GM23248 (cell line): ENCODE measurements around the gene EIF3K. TPM values are rescaled to one million over a fixed set of nuclear protein-coding genes. Genes with fewer than 3 reads are reported as not detected.
A peak's percentile ranks its signal among the peaks of the same experiment; 100 is the strongest.

ENCODE experiments used
- DNase-seq: peaks from one replicate; pipeline ENCODE4 v3.0.0-alpha.2; 2015
- H2AFZ ChIP-seq: fragments of 200-600 bp; sonication (generic); 2 replicates; pipeline ENCODE4 v1.6.1; 2016; ENCODE audit warnings: antibody characterized with exemption
- H3F3A ChIP-seq: fragments of 200-600 bp; sonication (generic); 2 replicates; pipeline ENCODE4 v1.6.1; 2016; ENCODE audit warnings: mild to moderate bottlenecking, antibody characterized with exemption, mixed run types; ENCODE audit not compliant: insufficient read depth
- H3K27ac ChIP-seq: fragments of 200-600 bp; sonication (generic); 2 replicates; pipeline ENCODE4 v1.5.1; 2016; ENCODE audit warnings: mild to moderate bottlenecking
- H3K27me3 ChIP-seq: fragments of 200-600 bp; sonication (generic); replicated peaks from 2 replicates; pipeline ENCODE4 v1.6.1; 2016; ENCODE audit warnings: mild to moderate bottlenecking; ENCODE audit not compliant: insufficient read depth
- H3K36me3 ChIP-seq: fragments of 200-600 bp; sonication (generic); 2 replicates; pipeline ENCODE4 v1.6.1; 2016; ENCODE audit warnings: low read depth, mild to moderate bottlenecking
- H3K4me1 ChIP-seq: fragments of 200-600 bp; sonication (generic); 2 replicates; pipeline ENCODE4 v1.6.1; 2016; ENCODE audit warnings: mild to moderate bottlenecking; ENCODE audit not compliant: insufficient read depth
- H3K4me2 ChIP-seq: fragments of 200-600 bp; sonication (generic); one replicate; pipeline ENCODE4 v1.6.1; 2016; ENCODE audit warnings: mild to moderate bottlenecking; ENCODE audit not compliant: unreplicated experiment
- H3K4me3 ChIP-seq: fragments of 200-600 bp; sonication (generic); 2 replicates; pipeline ENCODE4 v1.5.1; 2016; ENCODE audit warnings: mild to moderate bottlenecking
- H3K79me2 ChIP-seq: fragments of 200-600 bp; sonication (generic); 2 replicates; pipeline ENCODE4 v1.6.1; 2016; ENCODE audit warnings: mild to moderate bottlenecking; ENCODE audit not compliant: insufficient read depth
- H3K9ac ChIP-seq: fragments of 200-600 bp; sonication (generic); 2 replicates; pipeline ENCODE4 v1.6.1; 2016; ENCODE audit warnings: mild to moderate bottlenecking
- H3K9me2 ChIP-seq: fragments of 200-600 bp; sonication (generic); 2 replicates; pipeline ENCODE4 v1.6.1; 2016; ENCODE audit warnings: mixed run types, mild to moderate bottlenecking, moderate library complexity; ENCODE audit not compliant: insufficient read depth
- H3K9me3 ChIP-seq: fragments of 200-600 bp; sonication (generic); one replicate; pipeline ENCODE4 v1.6.1; 2017; ENCODE audit warnings: low read depth
- H4K20me1 ChIP-seq: fragments of 200-600 bp; sonication (generic); 2 replicates; pipeline ENCODE4 v1.6.0; 2016; ENCODE audit not compliant: insufficient read depth
- EZH2 ChIP-seq: fragments of 200-600 bp; sonication (generic); IDR thresholded peaks from 2 replicates; pipeline ENCODE4 v1.6.1; 2018; ENCODE audit warnings: antibody characterized with exemption, mild to moderate bottlenecking; ENCODE audit not compliant: insufficient read depth, poor library complexity, severe bottlenecking
- EZH2phosphoT487 ChIP-seq: fragments of 200-600 bp; sonication (generic); IDR thresholded peaks from 2 replicates; pipeline ENCODE4 v1.6.1; 2018; ENCODE audit warnings: antibody characterized with exemption, moderate library complexity, mild to moderate bottlenecking, low read depth; ENCODE audit not compliant: insufficient read depth
- WGBS, 2 experiments: methylation state at CpG; one replicate each; pipeline ENCODE4 v1.1.6; 2015 to 2017; ENCODE audit warnings: low lambda C conversion rate in 2 of 2, low coverage in 1 of 2; ENCODE audit errors: missing lambda C conversion rate in 2 of 2; 5-methylcytosine and 5-hydroxymethylcytosine counted together
- in situ Hi-C: fragments of 300-500 bp; cut with MboI; formaldehyde crosslinking; loops from 2 replicates; pipeline ENCODE4 v1.15.0; 2020
- polyA plus RNA-seq: library from polyadenylated mRNA; unstranded; fragments of >200 nt; fragmentation: Nextera tagmentation; extraction: Ambion mirVana; gene quantifications from 2 replicates; pipeline ENCODE4 v1.2.1, GENCODE V29; 2016
- total RNA-seq: library from RNA; depleted of rRNA; stranded (reverse); fragments of >200 nt; shearing (Covaris generic); gene quantifications from 2 replicates; pipeline ENCODE4 v1.2.3, GENCODE V29; 2014

The EIF3K gene
- total and polyA plus RNA-seq, 2 experiments from 2014 or later = 143 to 295 TPM

DNA sequence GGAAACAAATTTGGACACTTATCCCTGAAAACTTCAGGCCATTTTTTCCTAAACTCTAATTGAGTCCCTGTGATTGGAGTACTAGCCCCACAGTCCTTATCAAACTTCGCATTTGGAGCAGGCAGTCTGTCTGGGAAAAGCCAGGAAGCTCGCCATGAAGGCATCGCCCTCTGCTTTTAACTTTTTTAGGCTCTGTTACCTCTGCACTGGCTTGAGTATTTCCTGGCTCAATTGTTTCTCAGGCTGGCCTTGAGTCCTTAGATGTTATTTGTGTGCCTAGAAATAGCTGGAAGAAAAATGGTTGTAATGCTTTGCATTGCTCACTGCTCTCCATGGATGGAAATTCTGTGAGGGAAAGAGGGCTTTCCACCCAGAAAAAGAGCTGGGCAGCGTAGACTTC lies 52.7 kb downstream of the EIF3K start:
- Histone ChIP-seq H3K4me2 (no peak overlapping the region), H3K9me2 (no peaks in the 10 kb centered on the region), H3K9me3 (no peaks in the 10 kb centered on the region), H3K36me3 (0 out of 2 replicates have a peak, but pooled peaks cover 3% of the 10 kb centered on the region), H4K20me1 (peaks cover 7% of the 10 kb centered on the region; the same call in 1 of the 2 replicates), H3K27ac (peak overlapping the region; percentile 91), H3K4me1 (peaks cover 69% of the 10 kb centered on the region), H2AFZ (no peak overlapping the region), H3K9ac (peak overlapping the region; percentile 6), H3F3A (peaks cover 80% of the 10 kb centered on the region), H3K79me2 (peaks cover 96% of the 10 kb centered on the region), H3K27me3 (no peaks in the 10 kb centered on the region), H3K4me3 (no peak overlapping the region)
- 90 to 91% methylated on average over 4 of the region's 4 CpGs for WGBS, 2 experiments
- in situ Hi-C loops = no loop called here
- no peak for TF ChIP-seq EZH2phosphoT487
- no peak for TF ChIP-seq EZH2
- no peak for DNase-seq

DNA sequence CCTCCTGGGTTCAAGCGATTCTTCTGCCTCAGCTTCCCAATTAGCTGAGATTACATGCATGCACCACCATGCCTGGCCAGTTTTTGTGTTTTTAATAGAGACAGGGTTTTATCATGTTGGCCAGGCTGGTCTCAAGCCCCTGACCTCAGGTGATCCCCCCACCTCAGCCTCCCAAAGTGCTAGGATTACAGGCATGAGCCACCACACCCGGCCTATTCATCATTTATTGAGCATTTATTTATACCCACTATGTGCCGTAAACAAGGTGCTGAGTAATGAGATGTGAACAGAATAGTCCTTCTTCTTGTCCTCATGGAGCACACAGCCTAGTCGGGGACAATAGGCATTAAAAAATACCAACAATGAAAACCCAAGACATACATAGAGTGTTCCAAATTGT lies 54.0 kb downstream of the EIF3K start:
- no peak overlapping the region for H3K4me3 ChIP-seq
- 88 to 92% methylated on average over 4 of the region's 4 CpGs for WGBS, 2 experiments
- 0 out of 2 replicates have a peak, but pooled peaks cover 3% of the 10 kb centered on the region for H3K36me3 ChIP-seq
- no peak for DNase-seq
- no peak overlapping the region for H3K9ac ChIP-seq
- H3K79me2 ChIP-seq = peaks cover 96% of the 10 kb centered on the region
- H3K27ac ChIP-seq = no peak overlapping the region
- no peaks in the 10 kb centered on the region for H3K27me3 ChIP-seq
- in situ Hi-C loops = no loop called here
- H3K4me1 ChIP-seq = peaks cover 66% of the 10 kb centered on the region
- H3K9me2 ChIP-seq = no peaks in the 10 kb centered on the region
- H3K9me3 ChIP-seq = no peaks in the 10 kb centered on the region
- no peak overlapping the region for H2AFZ ChIP-seq
- peaks cover 76% of the 10 kb centered on the region for H3F3A ChIP-seq
- TF ChIP-seq EZH2phosphoT487 (no peak), EZH2 (no peak)
- no peak overlapping the region for H3K4me2 ChIP-seq
- H4K20me1 ChIP-seq = 0 out of 2 replicates have a peak, but pooled peaks cover 7% of the 10 kb centered on the region

DNA sequence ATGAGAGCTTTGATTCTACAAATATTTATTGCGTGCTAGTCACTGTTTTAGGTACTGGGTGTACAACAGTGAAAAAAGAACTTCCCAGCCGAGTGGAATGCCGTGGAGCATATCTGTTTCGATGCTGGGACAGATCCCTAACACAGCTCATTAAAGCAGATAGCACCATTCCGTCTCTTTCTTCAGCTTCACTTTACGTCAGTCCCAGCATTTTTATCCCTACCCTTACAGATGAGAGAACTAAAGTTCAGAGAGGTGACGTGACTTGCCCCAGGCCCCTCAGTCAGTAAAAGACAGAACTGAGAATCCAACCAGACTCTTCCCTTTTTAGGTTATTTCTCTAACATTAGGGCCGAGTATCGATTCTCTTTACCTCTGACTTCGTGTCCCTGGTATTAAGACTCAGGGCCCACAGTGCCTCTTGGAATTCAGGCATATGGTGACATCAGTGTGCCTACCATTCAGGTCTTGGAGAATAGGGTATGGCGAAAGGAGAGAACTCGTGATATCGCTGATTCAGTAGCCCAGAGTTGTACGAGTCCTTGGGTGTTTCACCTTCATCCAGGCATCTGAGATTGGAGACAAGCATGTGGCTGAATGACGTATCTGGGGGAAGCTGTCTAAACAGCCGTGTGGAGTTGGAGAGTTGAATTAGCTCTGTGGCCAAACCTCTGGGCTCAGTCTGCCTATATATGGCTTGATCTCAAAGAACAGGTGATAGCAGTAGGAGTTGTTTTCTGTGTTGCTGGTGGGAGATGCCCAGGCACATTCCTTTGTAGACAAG lies 55.6 kb downstream of the EIF3K start:
- in situ Hi-C loops = no loop called here
- H3K4me2 ChIP-seq = peak overlapping the region; percentile 3
- no peaks in the 10 kb centered on the region for H3K9me3 ChIP-seq
- H3K4me3 ChIP-seq = no peak overlapping the region
- H3K9me2 ChIP-seq = no peaks in the 10 kb centered on the region
- no peak overlapping the region for H3K9ac ChIP-seq
- no peak overlapping the region for H2AFZ ChIP-seq
- peaks cover 53% of the 10 kb centered on the region for H3K4me1 ChIP-seq
- 73 to 74% methylated on average over 16 of the region's 16 CpGs for WGBS, 2 experiments
- peak overlapping the region; percentile 18; the same call in 1 of the 2 replicates for H3K27ac ChIP-seq
- no peaks in the 10 kb centered on the region for H3K27me3 ChIP-seq
- TF ChIP-seq EZH2phosphoT487 (no peak), EZH2 (no peak)
- H3K36me3 ChIP-seq = peaks cover 4% of the 10 kb centered on the region; the same call in 1 of the 2 replicates
- H4K20me1 ChIP-seq = peaks cover 7% of the 10 kb centered on the region; the same call in 1 of the 2 replicates
- DNase-seq = peak; percentile 23
- H3F3A ChIP-seq = peaks cover 74% of the 10 kb centered on the region
- peaks cover 96% of the 10 kb centered on the region for H3K79me2 ChIP-seq

DNA sequence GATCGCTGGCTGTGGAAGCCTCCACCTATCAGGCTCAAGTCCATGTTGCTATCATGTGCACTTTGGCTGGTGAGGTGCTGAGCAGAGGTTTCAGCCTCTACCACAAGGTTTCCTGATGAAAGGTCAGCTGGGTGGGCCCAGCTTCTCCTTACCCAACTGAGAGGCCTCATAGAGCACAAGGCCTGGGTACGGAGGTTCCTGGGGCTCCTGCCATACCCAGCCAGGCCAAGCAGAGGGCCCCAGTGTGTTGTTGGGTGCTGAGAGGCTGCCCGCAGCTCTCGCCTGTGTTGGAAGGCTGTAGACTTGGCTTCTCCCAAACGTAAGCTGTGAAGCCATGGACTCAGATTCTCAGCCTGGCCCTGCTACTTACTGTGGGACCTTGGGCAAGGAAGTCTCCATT lies 56.6 kb downstream of the EIF3K start:
- H3K4me1 ChIP-seq = peaks cover 53% of the 10 kb centered on the region

More for the DNA sequence above, 56.6 kb downstream of the EIF3K start:
- H4K20me1 ChIP-seq = peaks cover 7% of the 10 kb centered on the region; the same call in 1 of the 2 replicates
- no peaks in the 10 kb centered on the region for H3K9me2 ChIP-seq
- TF ChIP-seq EZH2phosphoT487 (no peak), EZH2 (no peak)
- peak overlapping the region; percentile 56 for H3K27ac ChIP-seq
- in situ Hi-C loops = no loop called here
- H3K79me2 ChIP-seq = peaks cover 96% of the 10 kb centered on the region
- H3K36me3 ChIP-seq = peaks cover 4% of the 10 kb centered on the region; the same call in 1 of the 2 replicates
- DNase-seq = peak; percentile 34
- H3K4me3 ChIP-seq = no peak overlapping the region; the same call in 1 of the 2 replicates
- H2AFZ ChIP-seq = no peak overlapping the region
- peak overlapping the region; percentile 36 for H3K9ac ChIP-seq
- peaks cover 66% of the 10 kb centered on the region for H3F3A ChIP-seq
- H3K9me3 ChIP-seq = no peaks in the 10 kb centered on the region
- H3K4me2 ChIP-seq = no peak overlapping the region
- WGBS, 2 experiments = 42 to 60% methylated on average over 5 of the region's 5 CpGs
- no peaks in the 10 kb centered on the region for H3K27me3 ChIP-seq
